Measurements from ENCODE around the gene PIGR. TPM values are rescaled to one million over a fixed set of nuclear protein-coding genes. Genes with fewer than 3 reads are reported as not detected.

PIGR gene
- total RNA-seq, 1 experiment from 2014 or later: not detected

- Mint-ChIP-seq H3K36me3 (ENCODE audit: insufficient read depth in 1 of 3, low read depth in 3 of 3) (no peaks in the 10 kb centered on the region), H3K4me3 (no peak overlapping the region), H3K4me1 (peaks cover 7 to 8% of the 10 kb centered on the region in 2 experiments; a peak in 3 of 4 replicates), H3K9me3 (no peaks in the 10 kb centered on the region), H3K27me3 (ENCODE audit: low read depth) (peaks cover 3% of the 10 kb centered on the region; the same call in 1 of the 2 replicates), H3K27ac (no peak overlapping the region)
- WGBS (ENCODE audit: extremely low coverage, insufficient read length, low lambda C conversion rate): no CpG with 5 or more reads among the region's 19 CpGs
- H3K56ac ChIP-seq (ENCODE audit: insufficient read length, low read depth, low read length): no peak overlapping the region
- H3K18ac ChIP-seq (ENCODE audit: insufficient read length, low read depth, low read length): no peak overlapping the region
- no peaks in the 10 kb centered on the region for H3K79me2 ChIP-seq (ENCODE audit: insufficient read depth, low read length)
- H4K20me1 ChIP-seq (ENCODE audit: control insufficient read depth, insufficient read depth, insufficient read length): no peaks in the 10 kb centered on the region
- no peaks in the 10 kb centered on the region for H3K9me3 ChIP-seq (ENCODE audit: control insufficient read depth, low read depth, low read length)
- H3K23ac ChIP-seq (ENCODE audit: insufficient read length, low read depth, low read length): no peak overlapping the region
- no peak overlapping the region for H4K8ac ChIP-seq (replicated peaks; ENCODE audit: insufficient read length, low read depth, low read length)
- H3K4me1 ChIP-seq (ENCODE audit: insufficient read depth, low read length): no peaks in the 10 kb centered on the region
- no peak overlapping the region for H2BK120ac ChIP-seq (ENCODE audit: low read depth, low read length, poor library complexity, severe bottlenecking)
- H3K23me2 ChIP-seq (ENCODE audit: insufficient read length, low read depth, low read length, poor library complexity, severe bottlenecking): no peaks in the 10 kb centered on the region
- no peak overlapping the region for H3K27ac ChIP-seq (ENCODE audit: insufficient read length, low read depth, low read length)
- no peak overlapping the region for H2BK5ac ChIP-seq (ENCODE audit: insufficient read length, low read length)
- no peak overlapping the region for H3K4me2 ChIP-seq (ENCODE audit: insufficient read depth, insufficient read length, low read length)
- H3T11ph ChIP-seq (ENCODE audit: low read length): no peak overlapping the region
- no peak overlapping the region for H2AFZ ChIP-seq (ENCODE audit: low read length)
- H2AK5ac ChIP-seq (ENCODE audit: insufficient read length, low read length): no peak overlapping the region
- no peak overlapping the region for H3K9ac ChIP-seq (ENCODE audit: extremely low read depth, insufficient read length, low read length)
- no peak overlapping the region for H2BK20ac ChIP-seq (ENCODE audit: low read depth, low read length, poor library complexity, severe bottlenecking)
- H4K91ac ChIP-seq (ENCODE audit: insufficient read length, low read depth, low read length): no peak overlapping the region
- no peaks in the 10 kb centered on the region for H3K27me3 ChIP-seq (ENCODE audit: insufficient read depth, low read length)
- no peak overlapping the region for H2BK12ac ChIP-seq (ENCODE audit: insufficient read length, low read depth, low read length)
- H3K4ac ChIP-seq (ENCODE audit: low read depth, low read length): no peak overlapping the region
- TF ChIP-seq CTCF (conservative IDR thresholded peaks at IDR 0.05): peak; percentile 92
- H3K14ac ChIP-seq (ENCODE audit: insufficient read depth, low read length): no peak overlapping the region
- H3K79me1 ChIP-seq (ENCODE audit: insufficient read depth, low read depth, low read length, poor library complexity, severe bottlenecking): no peaks in the 10 kb centered on the region
- peak; percentile 90 for DNase-seq
- H2BK15ac ChIP-seq (ENCODE audit: low read depth, low read length): no peak overlapping the region
- H4K5ac ChIP-seq (ENCODE audit: insufficient read length, low read depth, low read length): no peak overlapping the region
Measured at GRCh38 chr1:206935491-206936067, 10.7 kb downstream of the PIGR start.

Measured in H9 (cell line).